ENCODE measurements around the gene QARS1.
A peak's percentile ranks its signal among the peaks of the same experiment; 100 is the strongest.

Gene QARS1

GRCh38 chr3:49135499-49135898 lies 30.9 kb upstream of the QARS1 start:
- Mint-ChIP-seq H3K36me3 (ENCODE audit: low read depth) (peaks cover 4% of the 10 kb centered on the region), H3K27ac (peak overlapping the region; percentile 57 to 98 (median 94)), H3K9me3 (no peaks in the 10 kb centered on the region), H3K27me3 (ENCODE audit: low read depth) (peaks cover 5% of the 10 kb centered on the region), H3K4me3 (peak overlapping the region; percentile 98 to 99 (median 98)), H3K4me1 (peaks cover 15% of the 10 kb centered on the region)
- TF ChIP-seq, protein P1, sequence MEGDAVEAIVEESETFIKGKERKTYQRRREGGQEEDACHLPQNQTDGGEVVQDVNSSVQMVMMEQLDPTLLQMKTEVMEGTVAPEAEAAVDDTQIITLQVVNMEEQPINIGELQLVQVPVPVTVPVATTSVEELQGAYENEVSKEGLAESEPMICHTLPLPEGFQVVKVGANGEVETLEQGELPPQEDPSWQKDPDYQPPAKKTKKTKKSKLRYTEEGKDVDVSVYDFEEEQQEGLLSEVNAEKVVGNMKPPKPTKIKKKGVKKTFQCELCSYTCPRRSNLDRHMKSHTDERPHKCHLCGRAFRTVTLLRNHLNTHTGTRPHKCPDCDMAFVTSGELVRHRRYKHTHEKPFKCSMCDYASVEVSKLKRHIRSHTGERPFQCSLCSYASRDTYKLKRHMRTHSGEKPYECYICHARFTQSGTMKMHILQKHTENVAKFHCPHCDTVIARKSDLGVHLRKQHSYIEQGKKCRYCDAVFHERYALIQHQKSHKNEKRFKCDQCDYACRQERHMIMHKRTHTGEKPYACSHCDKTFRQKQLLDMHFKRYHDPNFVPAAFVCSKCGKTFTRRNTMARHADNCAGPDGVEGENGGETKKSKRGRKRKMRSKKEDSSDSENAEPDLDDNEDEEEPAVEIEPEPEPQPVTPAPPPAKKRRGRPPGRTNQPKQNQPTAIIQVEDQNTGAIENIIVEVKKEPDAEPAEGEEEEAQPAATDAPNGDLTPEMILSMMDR (IDR thresholded peaks at IDR 0.05; ENCODE audit: unreplicated experiment in 3 of 3), result no peak

DNA sequence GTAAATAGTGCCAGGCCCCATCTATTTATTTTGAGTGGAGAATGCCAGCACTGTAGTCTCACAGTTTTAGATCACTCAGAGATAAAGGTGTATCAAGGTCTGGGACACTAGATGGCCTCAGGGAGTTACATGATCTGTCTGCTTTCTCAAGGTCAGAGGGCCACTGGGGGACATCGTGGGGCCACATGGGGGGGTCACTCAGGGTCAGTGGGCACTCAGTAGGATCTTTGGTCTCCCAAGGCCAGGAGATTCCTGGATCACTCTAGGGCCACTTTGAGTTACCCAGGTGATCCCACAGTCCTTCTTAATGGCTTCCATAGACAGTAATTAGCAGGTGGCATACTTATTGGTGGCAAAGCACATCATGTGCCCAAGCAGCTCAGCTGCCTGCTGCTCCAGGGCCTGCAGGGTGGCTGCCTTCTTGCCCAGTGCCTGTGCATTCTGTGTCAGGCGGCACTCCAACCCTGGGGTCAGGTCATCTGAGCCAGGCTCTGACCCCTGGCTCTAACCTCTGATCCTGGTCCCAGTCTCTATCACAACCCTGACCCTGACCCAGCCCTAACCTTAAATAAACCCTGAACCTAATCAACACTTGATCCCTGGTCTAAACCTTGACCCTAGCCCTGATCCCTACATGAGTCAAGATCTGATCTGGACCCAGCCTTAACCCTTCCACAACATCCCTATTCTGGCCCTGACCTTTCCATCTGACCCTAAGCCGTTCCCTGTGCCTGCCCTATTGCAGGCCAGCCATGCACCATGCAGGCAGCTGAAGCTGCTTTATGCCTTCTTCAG lies 30.1 kb upstream of the QARS1 start:
- Mint-ChIP-seq H3K4me3 (peak overlapping the region; percentile 98 to 99 (median 98)), H3K27me3 (ENCODE audit: low read depth) (no peaks in the 10 kb centered on the region), H3K27ac (peak overlapping the region; percentile 57 to 98 (median 94)), H3K4me1 (peaks cover 16% of the 10 kb centered on the region), H3K9me3 (no peaks in the 10 kb centered on the region), H3K36me3 (ENCODE audit: low read depth) (peaks cover 8% of the 10 kb centered on the region)
- TF ChIP-seq, protein P1 (IDR thresholded peaks at IDR 0.05; ENCODE audit: unreplicated experiment in 3 of 3), result no peak

- Mint-ChIP-seq H3K4me1 (peaks cover 19% of the 10 kb centered on the region), H3K4me3 (peak overlapping the region; percentile 98 to 99 (median 98)), H3K27me3 (ENCODE audit: low read depth) (no peaks in the 10 kb centered on the region), H3K9me3 (no peaks in the 10 kb centered on the region), H3K36me3 (ENCODE audit: low read depth) (peaks cover 19% of the 10 kb centered on the region), H3K27ac (peak overlapping the region; percentile 77 to 98 (median 88))
- TF ChIP-seq, protein P1 (IDR thresholded peaks at IDR 0.05; ENCODE audit: unreplicated experiment in 3 of 3), result no peak
Observed at GRCh38 chr3:49133226-49133951, 28.8 kb upstream of the QARS1 start.

GRCh38 chr3:49132437-49133225 lies 28.1 kb upstream of the QARS1 start, which contains the start of gene LAMB2:
Gene LAMB2 (minus strand): TSS chr3:49133050. CDS start chr3:49132867, 183 bp downstream.
- H3K36me3 Mint-ChIP-seq (ENCODE audit: low read depth), result peaks cover 19% of the 10 kb centered on the region
- H3K4me1 Mint-ChIP-seq, result peaks cover 19% of the 10 kb centered on the region

DNA sequence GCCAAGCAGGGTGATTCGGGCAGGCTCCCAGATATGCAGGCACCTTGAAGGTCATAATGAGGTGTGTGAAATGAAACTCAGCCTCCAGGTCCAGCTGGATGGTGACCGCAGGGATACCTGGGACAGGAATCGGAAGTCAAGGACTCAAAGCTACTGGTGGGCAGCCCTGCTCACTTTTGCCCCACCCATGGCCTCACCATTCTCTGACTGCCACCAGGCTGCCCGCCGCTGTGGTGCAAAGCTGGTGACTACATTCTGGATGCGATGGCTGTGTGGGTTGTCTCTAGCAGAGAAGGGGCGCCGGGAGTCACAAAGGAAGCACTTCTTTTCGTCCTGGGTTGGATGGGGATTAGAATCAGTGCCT lies 27.5 kb upstream of the QARS1 start:
- Mint-ChIP-seq H3K9me3 (no peaks in the 10 kb centered on the region), H3K4me3 (peak overlapping the region; percentile 98 to 99 (median 98)), H3K4me1 (peaks cover 19% of the 10 kb centered on the region), H3K36me3 (ENCODE audit: low read depth) (peaks cover 19% of the 10 kb centered on the region), H3K27me3 (ENCODE audit: low read depth) (no peaks in the 10 kb centered on the region), H3K27ac (peak overlapping the region; percentile 77 to 98 (median 80))
- TF ChIP-seq, protein P1 (IDR thresholded peaks at IDR 0.05; ENCODE audit: unreplicated experiment in 3 of 3), result no peak

More at GRCh38 chr3:49132437-49133225, 28.1 kb upstream of the QARS1 start, which contains the start of gene LAMB2:
- H3K9me3 Mint-ChIP-seq, result no peaks in the 10 kb centered on the region
- TF ChIP-seq, protein P1 (IDR thresholded peaks at IDR 0.05; ENCODE audit: unreplicated experiment in 3 of 3), result no peak
- H3K27ac Mint-ChIP-seq, result peak within 1 kb of the TSS; percentile 77 to 98 (median 88)
- no peaks in the 10 kb centered on the region for H3K27me3 Mint-ChIP-seq (ENCODE audit: low read depth)
- peak within 1 kb of the TSS; percentile 98 to 99 (median 98) for H3K4me3 Mint-ChIP-seq

All from nephron (organoid).